Endothelial cell of umbilical vein (primary cell): ENCODE data around the gene RASGRF2. TPM values are rescaled to one million over a fixed set of nuclear protein-coding genes. Genes with fewer than 3 reads are reported as not detected.

Experiments
- BruUV-seq: library from RNA; stranded (reverse); fragments of 400-500 nt; replicated peaks from 2 replicates; lab custom pipeline; 2021; lab: Mats Ljungman, UMichigan
- CTCF ChIA-PET: fragments of 300-600, 350-600 bp; sonication (Branson Sonifier 250); formaldehyde crosslinking; loops from one replicate; lab custom pipeline; 2021; ENCODE audit warnings: antibody characterized with exemption, inconsistent platforms; lab: Charles Lee
- POLR2A ChIA-PET: fragments of 300-600, 350-600 bp; sonication (Branson Sonifier 250); formaldehyde crosslinking; loops from one replicate; lab custom pipeline; 2021; ENCODE audit warnings: antibody characterized with exemption, inconsistent platforms; lab: Charles Lee
- DNase-seq: peaks from one replicate; pipeline ENCODE4 v3.0.0-alpha.2; 2011; ENCODE audit warnings: low read depth, low spot score
- FAIRE-seq: peaks from 2 replicates; lab custom pipeline; 2011; peaks lifted over from hg19 to GRCh38; lab: Jason Lieb, UNC
- H2AFZ ChIP-seq: 2 replicates; pipeline ENCODE4 v1.6.0; 2012; ENCODE audit warnings: low read depth, low read length, control low read depth, inconsistent platforms
- H3K27ac ChIP-seq: 2 replicates; pipeline ENCODE4 v1.5.1; 2011; ENCODE audit warnings: low read depth, mild to moderate bottlenecking, control low read depth, low read length, moderate library complexity; ENCODE audit not compliant: insufficient read depth
- H3K27me3 ChIP-seq, 2 experiments: 2 replicates each; pipeline versions ENCODE4 v1.6.0 to v1.6.1; 2011; ENCODE audit warnings: low read length in 2 of 2, mixed read lengths in 1 of 2; ENCODE audit not compliant: control insufficient read depth in 2 of 2, insufficient read depth in 2 of 2
- H3K36me3 ChIP-seq, 2 experiments: 2 replicates in 1 of 2; 3 replicates in 1 of 2; pipeline ENCODE4 v1.5.1; 2011; ENCODE audit warnings: low read length in 2 of 2, mild to moderate bottlenecking in 1 of 2, moderate library complexity in 1 of 2; ENCODE audit not compliant: control insufficient read depth in 2 of 2, insufficient read depth in 2 of 2; ENCODE audit errors: extremely low read depth in 1 of 2
- H3K4me1 ChIP-seq: 3 replicates; pipeline ENCODE4 v1.5.1; 2011; ENCODE audit warnings: mild to moderate bottlenecking, low read length; ENCODE audit not compliant: control insufficient read depth, insufficient read depth; ENCODE audit errors: extremely low read depth
- H3K4me2 ChIP-seq: 2 replicates; pipeline ENCODE4 v1.6.1; 2011; ENCODE audit warnings: low read length, control low read depth, mixed read lengths; ENCODE audit not compliant: insufficient read depth
- H3K4me3 ChIP-seq, 3 experiments: fragments of 200-600 bp in 1 of 3; sonication (generic), shearing (Covaris generic) in 1 of 3; replicated peaks in 1 of 3; 2 replicates each; pipeline ENCODE4 v1.5.1; 2011 to 2016; ENCODE audit warnings: control low read depth in 3 of 3, low read length in 3 of 3, mild to moderate bottlenecking in 2 of 3, inconsistent platforms in 1 of 3, low read depth in 1 of 3, moderate library complexity in 1 of 3; ENCODE audit not compliant: insufficient read depth in 1 of 3
- H3K79me2 ChIP-seq: 2 replicates; pipeline ENCODE4 v1.6.0; 2012; ENCODE audit warnings: low read length, inconsistent platforms; ENCODE audit not compliant: control insufficient read depth, insufficient read depth
- H3K9ac ChIP-seq: replicated peaks from 2 replicates; pipeline ENCODE3; 2011; ENCODE audit warnings: low read length, control low read depth; ENCODE audit not compliant: insufficient read depth; ENCODE audit errors: extremely low read depth
- H3K9me1 ChIP-seq: replicated peaks from 3 replicates; pipeline ENCODE4 v1.6.0; 2011; ENCODE audit warnings: mild to moderate bottlenecking, low read length; ENCODE audit not compliant: control insufficient read depth, insufficient read depth; ENCODE audit errors: extremely low read depth
- H3K9me3 ChIP-seq: replicated peaks from 2 replicates; pipeline ENCODE4 v1.5.1; 2012; ENCODE audit warnings: low read length, inconsistent platforms; ENCODE audit not compliant: control insufficient read depth, insufficient read depth
- H4K20me1 ChIP-seq: replicated peaks from 2 replicates; pipeline ENCODE3; 2011; ENCODE audit warnings: mild to moderate bottlenecking, low read length; ENCODE audit not compliant: control insufficient read depth, insufficient read depth; ENCODE audit errors: extremely low read depth
- CTCF ChIP-seq, 2 donors: IDR thresholded peaks; 1 replicate in 1 of 2; 2 replicates in 1 of 2; pipeline ENCODE4 v1.5.1; 2011; ENCODE audit warnings: low read length in 2 of 2, mild to moderate bottlenecking in 2 of 2, moderate library complexity in 2 of 2, control low read depth in 1 of 2, inconsistent platforms in 1 of 2, low read depth in 1 of 2; ENCODE audit not compliant: insufficient read depth in 1 of 2; ENCODE audit errors: extremely low read depth in 1 of 2
- EZH2 ChIP-seq: IDR thresholded peaks from 2 replicates; pipeline ENCODE4 v1.6.1; 2012; ENCODE audit warnings: borderline replicate concordance, low read depth, mild to moderate bottlenecking, moderate library complexity, low read length, inconsistent platforms; ENCODE audit not compliant: severe bottlenecking
- FOS ChIP-seq: IDR thresholded peaks from 2 replicates; pipeline ENCODE4 v1.6.1; 2011; ENCODE audit warnings: mild to moderate bottlenecking, low read length, moderate library complexity, borderline replicate concordance; ENCODE audit not compliant: insufficient read depth
- GATA2 ChIP-seq: IDR thresholded peaks from 2 replicates; pipeline ENCODE4 v1.7.0; 2011; ENCODE audit warnings: low read depth, mild to moderate bottlenecking, moderate library complexity, mixed read lengths, low read length; ENCODE audit not compliant: insufficient read length, insufficient read depth
- JUN ChIP-seq: IDR thresholded peaks from 2 replicates; pipeline ENCODE4 v1.6.1; 2011; ENCODE audit warnings: borderline replicate concordance, low read depth; ENCODE audit not compliant: insufficient read length, insufficient read depth
- MAX ChIP-seq: IDR thresholded peaks from 2 replicates; pipeline ENCODE4 v1.6.1; 2011; ENCODE audit not compliant: insufficient read depth, insufficient read length
- MYC ChIP-seq: IDR thresholded peaks from one replicate; pipeline ENCODE4 v1.6.1; 2011; ENCODE audit warnings: mild to moderate bottlenecking, low read depth, low read length
- POLR2A ChIP-seq: IDR thresholded peaks from 2 replicates; pipeline ENCODE4 v1.6.1; 2012; ENCODE audit warnings: low read depth, mild to moderate bottlenecking, control low read depth, low read length
- POLR2AphosphoS5 ChIP-seq: IDR thresholded peaks from 2 replicates; pipeline ENCODE4 v1.6.1; 2012; ENCODE audit warnings: low read depth, mild to moderate bottlenecking, control low read depth, low read length, moderate library complexity; ENCODE audit not compliant: insufficient read depth
- dilution Hi-C: fragments of 300-500 bp; cut with MboI; formaldehyde crosslinking; loops from one replicate; pipeline ENCODE4 v1.15.0; 2019; ENCODE audit warnings: low sequenced_read_pairs; ENCODE audit not compliant: extremely low pct_ligation_motif_present
- intact Hi-C: fragments of 100-400 bp; cut with micrococcal nuclease; formaldehyde crosslinking; loops from one replicate; pipeline ENCODE4 v1.10.0; 2022
- polyA plus RNA-seq, 4 experiments: library from polyadenylated mRNA; depleted of rRNA in 3 of 4; stranded (reverse) in 3 of 4; unstranded in 1 of 4; fragments of >200 nt; gene quantifications; 2 replicates each; pipeline versions ENCODE4 v1.2.1 to v1.2.3, GENCODE V29; 2011 to 2012; ENCODE audit warnings: missing spikeins in 1 of 4
- total RNA-seq: library from RNA; stranded (reverse); gene quantifications from 2 replicates; pipeline ENCODE4 v1.2.3, GENCODE V29; 2021

Gene RASGRF2
- total and polyA plus RNA-seq, 2 donors (not counting 3 experiments of a cell fraction or from before 2014, with no cell fraction given) = 0.41 to 4.0 TPM

DNA sequence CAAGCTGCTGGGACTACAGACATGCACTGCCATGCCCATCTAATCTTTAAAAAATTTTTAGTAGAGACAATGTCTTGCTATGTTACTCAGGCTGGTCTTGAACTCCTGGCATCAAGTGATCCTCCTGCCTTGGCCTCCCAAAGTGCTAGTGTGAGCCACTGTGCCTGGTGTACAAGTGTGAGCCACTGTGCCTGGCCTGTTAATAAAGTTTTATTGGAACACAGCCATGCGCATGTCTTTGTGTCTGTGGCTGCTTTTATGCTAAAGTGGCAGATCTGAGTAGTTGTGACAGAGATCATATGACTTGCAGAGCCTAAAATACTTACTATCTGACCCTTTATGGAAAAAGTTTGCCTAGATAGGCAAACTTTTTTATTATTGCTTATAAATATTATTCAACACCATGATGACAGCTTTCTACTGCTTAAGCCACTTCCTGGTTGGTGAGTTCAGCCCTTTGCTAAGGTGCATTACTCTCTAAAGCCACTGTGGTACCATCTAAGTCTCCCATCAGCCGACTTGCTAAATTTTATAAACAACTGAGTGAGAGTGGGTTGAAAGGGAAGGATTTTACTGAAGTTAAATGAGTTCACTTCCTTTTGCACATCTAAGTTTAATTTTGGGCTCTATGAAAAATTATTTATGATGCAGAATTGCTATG is 133.5 kb downstream of the RASGRF2 start:
- intact Hi-C loops (no loop called here), dilution Hi-C loops (no loop called here)
- Histone ChIP-seq H3K9me1 (no peaks in the 10 kb centered on the region), H3K27ac (no peak overlapping the region), H2AFZ (no peak overlapping the region), H3K79me2 (no peaks in the 10 kb centered on the region), H4K20me1 (no peaks in the 10 kb centered on the region), H3K27me3 (no peaks in the 10 kb centered on the region), H3K36me3 (no peaks in the 10 kb centered on the region), H3K4me2 (no peak overlapping the region), H3K9ac (no peak overlapping the region), H3K9me3 (no peaks in the 10 kb centered on the region), H3K4me3 (no peak overlapping the region), H3K4me1 (no peaks in the 10 kb centered on the region)
- DNase-seq (no peak), FAIRE-seq (no peak)
- POLR2A ChIA-PET = no interaction called here
- CTCF ChIA-PET = interaction anchor here (1.0 kb wide), 1 partner anchor 14 kb away, joined by 3 read pairs; no protein-coding TSS in a partner anchor
- no peak for TF ChIP-seq EZH2
- no peak for TF ChIP-seq POLR2A
- no peak for TF ChIP-seq JUN
- no peak for TF ChIP-seq MYC
- no peak for TF ChIP-seq GATA2
- no peak for TF ChIP-seq MAX
- TF ChIP-seq CTCF (IDR thresholded peaks at IDR 0.05; ENCODE audit: extremely low read depth in 1 of 2, insufficient read depth in 1 of 2, low read depth in 1 of 2, low read length in 2 of 2) = no peak
- no peak for TF ChIP-seq POLR2AphosphoS5
- no peak for TF ChIP-seq FOS
- no TSS peak for BruUV-seq
